Panc1 (cell line): ENCODE measurements around the gene ADISSP. TPM values are rescaled to one million over a fixed set of nuclear protein-coding genes. Genes with fewer than 3 reads are reported as not detected.

Experiments
- ATAC-seq: fragments of 200-7000 bp; cut with Tn5 transposase; 2 replicates; pipeline ENCODE4 v1.9.1; 2020; ENCODE audit warnings: mild to moderate bottlenecking, moderate library complexity
- BruUV-seq: library from RNA; stranded (reverse); fragments of 400-500 nt; replicated peaks from 2 replicates; lab custom pipeline; 2021; lab: Mats Ljungman, UMichigan
- CTCF ChIA-PET: fragments of 300-600 bp; sonication (Branson Sonifier 250); formaldehyde crosslinking; loops from one replicate; lab custom pipeline; 2022; ENCODE audit warnings: antibody characterized with exemption; lab: Charles Lee
- POLR2A ChIA-PET: fragments of 300-600 bp; sonication (Branson Sonifier 250); formaldehyde crosslinking; loops from one replicate; lab custom pipeline; 2022; ENCODE audit warnings: antibody characterized with exemption; lab: Charles Lee
- DNase-seq: peaks from one replicate; pipeline ENCODE4 v3.0.0-alpha.2; 2010; ENCODE audit warnings: low read depth, low spot score
- H3K27ac ChIP-seq: 2 replicates; pipeline ENCODE4 v1.5.1; 2011; ENCODE audit warnings: mild to moderate bottlenecking, low read length, inconsistent platforms
- H3K27me3 ChIP-seq: fragments of 200-500 bp; sonication (Bioruptor generic); 2 replicates; pipeline ENCODE4 v1.6.0; 2014; ENCODE audit warnings: low read length, inconsistent platforms; ENCODE audit not compliant: control insufficient read depth, insufficient read depth
- H3K36me3 ChIP-seq: fragments of 200-500 bp; sonication (Bioruptor generic); 2 replicates; pipeline ENCODE4 v1.5.1; 2014; ENCODE audit warnings: inconsistent platforms, mild to moderate bottlenecking, low read length, moderate library complexity; ENCODE audit not compliant: control insufficient read depth, insufficient read depth
- H3K4me1 ChIP-seq: 2 replicates; pipeline ENCODE4 v1.5.1; 2011; ENCODE audit warnings: inconsistent platforms, mild to moderate bottlenecking, low read length, moderate library complexity; ENCODE audit not compliant: control insufficient read depth, insufficient read depth
- H3K4me3 ChIP-seq, 2 experiments: 2 replicates each; pipeline ENCODE4 v1.5.1; 2011 to 2012; ENCODE audit warnings: low read depth in 2 of 2, low read length in 2 of 2, mild to moderate bottlenecking in 2 of 2, inconsistent platforms in 1 of 2, moderate library complexity in 1 of 2
- H3K9me3 ChIP-seq: fragments of 200-500 bp; sonication (Bioruptor generic); 2 replicates; pipeline ENCODE4 v1.5.1; 2014; ENCODE audit warnings: low read depth, mild to moderate bottlenecking, inconsistent platforms, low read length, moderate library complexity; ENCODE audit not compliant: control insufficient read depth, insufficient read depth
- CTCF ChIP-seq: fragments of 450-650 bp; IDR thresholded peaks from 2 replicates; pipeline ENCODE4 v1.5.1; 2017; ENCODE audit warnings: mild to moderate bottlenecking
- POLR2AphosphoS5 ChIP-seq: IDR thresholded peaks from 2 replicates; pipeline ENCODE4 v1.6.1; 2012; ENCODE audit warnings: mild to moderate bottlenecking, low read depth, low read length, moderate library complexity
- REST ChIP-seq, 2 experiments: IDR thresholded peaks; 2 replicates each; pipeline ENCODE4 v1.6.1; 2011 to 2012; ENCODE audit warnings: low read depth in 2 of 2, control low read depth in 1 of 2, low read length in 1 of 2, mild to moderate bottlenecking in 1 of 2, moderate library complexity in 1 of 2; ENCODE audit not compliant: insufficient read depth in 1 of 2
- SIN3A ChIP-seq: IDR thresholded peaks from 2 replicates; pipeline ENCODE4 v1.6.1; 2012; ENCODE audit warnings: low read depth, mild to moderate bottlenecking, low read length, moderate library complexity, borderline replicate concordance; ENCODE audit not compliant: insufficient read depth
- TCF7L2 ChIP-seq: IDR thresholded peaks from 2 replicates; pipeline ENCODE4 v1.6.1; 2011; ENCODE audit warnings: mild to moderate bottlenecking, low read depth, low read length, inconsistent platforms
- in situ Hi-C: cut with HindIII; loops from 2 replicates; pipeline ENCODE4 v1.10.0; 2016; ENCODE audit warnings: low sequenced_read_pairs, low pct_unique_long_range_greater_than_20kb
- intact Hi-C: fragments of 100-400 bp; cut with micrococcal nuclease; formaldehyde crosslinking; loops from one replicate; pipeline ENCODE4 v1.10.0; 2022; ENCODE audit not compliant: unreplicated experiment
- total RNA-seq: library from RNA; stranded (reverse); gene quantifications from one replicate; pipeline ENCODE4 v1.2.1, GENCODE V29; 2021; ENCODE audit not compliant: unreplicated experiment

The ADISSP gene
- total RNA-seq, 1 experiment from 2014 or later = 100 TPM

- Histone ChIP-seq H3K9me3 (no peaks in the 10 kb centered on the region), H3K36me3 (no peaks in the 10 kb centered on the region), H3K27ac (no peak overlapping the region), H3K27me3 (no peaks in the 10 kb centered on the region), H3K4me1 (peaks cover 24% of the 10 kb centered on the region), H3K4me3 (no peak overlapping the region)
- DNase-seq (no peak), ATAC-seq (no peak)
- ChIA-PET POLR2A (no interaction called here), CTCF (interaction anchor here (0.9 kb wide), 1 partner anchor 72 kb away, joined by 3 read pairs; no protein-coding TSS in a partner anchor)
- in situ Hi-C loops (no loop called here), intact Hi-C loops (no loop called here)
- BruUV-seq = no TSS peak
- no peak for TF ChIP-seq TCF7L2
- TF ChIP-seq CTCF = no peak
- no peak for TF ChIP-seq SIN3A
- no peak for TF ChIP-seq REST (IDR thresholded peaks at IDR 0.05; ENCODE audit: insufficient read depth in 1 of 2, low read depth in 2 of 2, low read length in 1 of 2)
- TF ChIP-seq POLR2AphosphoS5 = no peak
Observed at GRCh38 chr20:3782597-3782996, 15.0 kb upstream of the ADISSP start.

- peak; percentile 88 for ATAC-seq
- H3K4me1 ChIP-seq = peaks cover 17% of the 10 kb centered on the region
- CTCF ChIA-PET = interaction anchor here (0.6 to 1.6 kb wide), 8 partner anchors 14 to 104 kb away, joined by 3 to 9 read pairs (median 4); partner anchors contain the start of genes ADISSP and AP5S1
- no peaks in the 10 kb centered on the region for H3K36me3 ChIP-seq
- peak; percentile 91 for DNase-seq
- intact Hi-C loops = loop anchor here (1.0 kb wide), 1 partner anchor 28 kb away; no protein-coding TSS in a partner anchor
- H3K9me3 ChIP-seq = no peaks in the 10 kb centered on the region
- in situ Hi-C loops = no loop called here
- no peak within 1 kb of the TSS for H3K27ac ChIP-seq
- H3K4me3 ChIP-seq = peak within 1 kb of the TSS; percentile 48 to 58
- no TSS peak for BruUV-seq
- H3K27me3 ChIP-seq = no peaks in the 10 kb centered on the region
- TF ChIP-seq CTCF = peak; percentile 90
- peak; percentile 50; the same call in 1 of the 2 replicates for TF ChIP-seq TCF7L2
- no peak for TF ChIP-seq REST (IDR thresholded peaks at IDR 0.05; ENCODE audit: insufficient read depth in 1 of 2, low read depth in 2 of 2, low read length in 1 of 2)
- peak; percentile 94 for TF ChIP-seq POLR2AphosphoS5
- TF ChIP-seq SIN3A = peak; percentile 94
- POLR2A ChIA-PET = interaction anchor here (0.5 to 0.7 kb wide), 2 partner anchors 39 to 77 kb away, joined by 3 to 9 read pairs; partner anchors contain the start of gene AP5S1
Observed at GRCh38 chr20:3781153-3781910, 13.8 kb upstream of the ADISSP start, which contains the start of gene SPEF1. TSS of gene SPEF1 (minus strand) at chr20:3781448. CDS start at chr20:3781287, 161 bp downstream.
